K562 (cell line): ENCODE measurements around the gene ATP5F1C. TPM values are rescaled to one million over a fixed set of nuclear protein-coding genes. Genes with fewer than 3 reads are reported as not detected.

Experiments
- ATAC-seq: fragments of 200-7000 bp; cut with Tn5 transposase; 3 replicates; pipeline ENCODE4 v1.9.1; 2020; ENCODE audit warnings: moderate library complexity
- Bru-seq: library from RNA; stranded (reverse); fragments of 400-500 nt; gene quantifications from one replicate; lab custom pipeline; 2021; lab: Mats Ljungman, UMichigan
- BruChase-seq, 2 experiments: library from RNA; stranded (reverse); fragments of 400-500 nt; gene quantifications; one replicate each; lab custom pipeline; 2021; lab: Mats Ljungman, UMichigan
- BruUV-seq: library from RNA; stranded (reverse); fragments of 400-500 nt; replicated peaks from 2 replicates; lab custom pipeline; 2021; lab: Mats Ljungman, UMichigan
- CTCF ChIA-PET: fragments of 300-600 bp; formaldehyde crosslinking; extraction: SDS; loops from one replicate; lab custom pipeline; 2021; ENCODE audit warnings: low intra/inter-chr PET ratio; lab: Yijun Ruan, JAX
- POLR2A ChIA-PET: fragments of 300-600, 350-650 bp; sonication (Branson Sonifier 250); formaldehyde crosslinking; extraction: SDS; loops from one replicate; lab custom pipeline; 2021; ENCODE audit warnings: antibody characterized with exemption, inconsistent platforms; lab: Yijun Ruan, JAX
- DNase-seq, 4 experiments: peaks; one replicate each; pipeline versions ENCODE4 v3.0.0 to v3.0.0-alpha.2; 2011 to 2018; ENCODE audit warnings: low spot score in 3 of 4, mixed read lengths in 3 of 4; ENCODE audit errors: extremely low read depth in 1 of 4
- FAIRE-seq: peaks from 2 replicates; lab custom pipeline; 2011; peaks lifted over from hg19 to GRCh38; lab: Jason Lieb, UNC
- H2AFZ ChIP-seq: 2 replicates; pipeline ENCODE4 v1.6.0; 2011; ENCODE audit warnings: low read depth, low read length, control low read depth, inconsistent platforms
- H3K27ac ChIP-seq: fragments of 200-600 bp; 3 replicates; pipeline ENCODE4 v1.8.0; 2011; ENCODE audit warnings: low read depth, mild to moderate bottlenecking, control low read depth, inconsistent platforms, low read length, moderate library complexity, mixed read lengths; ENCODE audit errors: extremely low read depth
- H3K27me3 ChIP-seq, 2 experiments: fragments of 300-600 bp in 1 of 2; 2 replicates in 1 of 2; 3 replicates in 1 of 2; pipeline versions ENCODE4 v1.6.0 to v1.8.0; 2011; ENCODE audit warnings: inconsistent platforms in 2 of 2, low read length in 2 of 2, mild to moderate bottlenecking in 1 of 2, mixed read lengths in 1 of 2, moderate library complexity in 1 of 2; ENCODE audit not compliant: control insufficient read depth in 2 of 2, insufficient read depth in 2 of 2
- H3K36me3 ChIP-seq: fragments of 300-600 bp; 3 replicates; pipeline ENCODE4 v1.8.0; 2011; ENCODE audit warnings: mild to moderate bottlenecking, low read length, inconsistent platforms; ENCODE audit not compliant: control insufficient read depth, insufficient read depth
- H3K4me1 ChIP-seq, 2 experiments: fragments of 200-600 bp in 1 of 2; replicated peaks in 1 of 2; 2 replicates in 1 of 2; 3 replicates in 1 of 2; pipeline versions ENCODE4 v1.5.1 to v1.8.0; 2011; ENCODE audit warnings: inconsistent platforms in 2 of 2, low read length in 2 of 2, mild to moderate bottlenecking in 1 of 2, mixed read lengths in 1 of 2, moderate library complexity in 1 of 2; ENCODE audit not compliant: control insufficient read depth in 2 of 2, insufficient read depth in 2 of 2
- H3K4me2 ChIP-seq: 2 replicates; pipeline ENCODE4 v1.6.1; 2011; ENCODE audit warnings: low read length, control low read depth, inconsistent platforms, mixed read lengths; ENCODE audit not compliant: insufficient read depth
- H3K4me3 ChIP-seq: fragments of 200-600 bp; sonication (generic), shearing (Covaris generic); 2 replicates; pipeline ENCODE4 v1.5.1; 2016; ENCODE audit warnings: control low read depth, inconsistent platforms
- H3K79me2 ChIP-seq: fragments of 200-600 bp; 3 replicates; pipeline ENCODE4 v1.8.0; 2011; ENCODE audit warnings: low read length, inconsistent platforms; ENCODE audit not compliant: control insufficient read depth, insufficient read depth
- H3K9ac ChIP-seq, 2 experiments: 2 replicates each; pipeline versions ENCODE4 v1.6.0 to v1.6.1; 2011; ENCODE audit warnings: low read depth in 2 of 2, low read length in 2 of 2, control low read depth in 1 of 2, inconsistent platforms in 1 of 2, mild to moderate bottlenecking in 1 of 2, mixed read lengths in 1 of 2; ENCODE audit not compliant: insufficient read depth in 1 of 2
- H3K9me1 ChIP-seq: one replicate; pipeline ENCODE4 v1.6.0; 2011; ENCODE audit warnings: inconsistent platforms, mild to moderate bottlenecking, low read length, moderate library complexity; ENCODE audit not compliant: control insufficient read depth, insufficient read depth
- H3K9me3 ChIP-seq: replicated peaks from 2 replicates; pipeline ENCODE4 v1.5.1; 2011; ENCODE audit warnings: low read depth, low read length, inconsistent platforms; ENCODE audit not compliant: control insufficient read depth, insufficient read depth
- H4K20me1 ChIP-seq: replicated peaks from 2 replicates; pipeline ENCODE4 v1.6.1; 2011; ENCODE audit warnings: low read length, inconsistent platforms, mixed read lengths; ENCODE audit not compliant: control insufficient read depth, insufficient read depth
- CXXC5 ChIP-seq: fragments of 250-450 bp; sonication (Bioruptor Pico); IDR thresholded peaks from 2 replicates; pipeline ENCODE4 v1.8.0; 2022; ENCODE audit warnings: inconsistent platforms, mild to moderate bottlenecking, moderate library complexity
- E2F1 ChIP-seq: sonication (generic); formaldehyde crosslinking; IDR thresholded peaks from 2 replicates; pipeline ENCODE4 v1.8.1; 2023; ENCODE audit warnings: mild to moderate bottlenecking, missing genetic modification reagents, moderate library complexity
- ELF2 ChIP-seq: fragments of 250-450 bp; sonication (Bioruptor Pico); IDR thresholded peaks from 2 replicates; pipeline ENCODE4 v1.5.0; 2021; ENCODE audit warnings: mild to moderate bottlenecking
- LCOR ChIP-seq: sonication (generic); formaldehyde crosslinking; IDR thresholded peaks from 2 replicates; pipeline ENCODE4 v1.8.0; 2022; ENCODE audit warnings: mild to moderate bottlenecking, missing genetic modification reagents
- NFRKB ChIP-seq: fragments of 450-650 bp; IDR thresholded peaks from 2 replicates; pipeline ENCODE4 v1.6.1; 2016; ENCODE audit warnings: low read depth
- RCOR1 ChIP-seq, 2 experiments: IDR thresholded peaks; 2 replicates each; pipeline ENCODE4 v1.6.1; 2012; ENCODE audit warnings: low read depth in 2 of 2, low read length in 2 of 2, borderline replicate concordance in 1 of 2, improper control_type of control experiment in 1 of 2
- ZNF518B ChIP-seq: fragments of 250-450 bp; sonication (Bioruptor Pico); IDR thresholded peaks from 2 replicates; pipeline ENCODE4 v1.5.0; 2021; ENCODE audit warnings: mild to moderate bottlenecking, moderate library complexity
- ZNF75A ChIP-seq: fragments of 450-650 bp; formaldehyde crosslinking; IDR thresholded peaks from 2 replicates; pipeline ENCODE4 v1.4.0; 2020; ENCODE audit warnings: mild to moderate bottlenecking
- WGBS: fragments of 100-300 bp; shearing (Covaris generic); methylation state at CpG from one replicate; pipeline ENCODE4 v1.1.6; 2016; ENCODE audit warnings: low coverage, mixed read lengths; ENCODE audit not compliant: insufficient coverage; ENCODE audit errors: missing lambda C conversion rate; 5-methylcytosine and 5-hydroxymethylcytosine counted together
- in situ Hi-C: fragments of 300-500 bp; cut with MboI; formaldehyde crosslinking; loops from 4 replicates; pipeline ENCODE4 v1.15.0; 2018; ENCODE audit warnings: inconsistent platforms, mixed read lengths
- intact Hi-C: fragments of 100-400 bp; cut with micrococcal nuclease; formaldehyde crosslinking; loops from 2 replicates; pipeline ENCODE4 v1.14.2; 2022
- long read RNA-seq, 3 experiments: library from polyadenylated mRNA in 2 of 3; library from RNA in 1 of 3; unstranded in 2 of 3; stranded (forward) in 1 of 3; transcript quantifications; one replicate each; pipeline ENCODE4 v2.0.0, GENCODE V29; 2019 to 2022
- polyA minus RNA-seq, 3 experiments: library from RNA; depleted of rRNA, polyadenylated mRNA; stranded (reverse); fragments of >200 nt; gene quantifications; 2 replicates each; pipeline ENCODE4 v1.2.3, GENCODE V29; 2011
- polyA plus RNA-seq, 8 experiments: library from polyadenylated mRNA; depleted of rRNA in 4 of 8; stranded (reverse) in 5 of 8; unstranded in 3 of 8; fragments of >200 nt; fragmentation: Nextera tagmentation in 2 of 8; fragmentation: Illumina TruSeq in 1 of 8; extraction: Ambion mirVana in 2 of 8; extraction: Trizol in 1 of 8; gene quantifications; 2 replicates each; pipeline versions ENCODE4 v1.2.1 to v1.2.3, GENCODE V29; 2011 to 2014; ENCODE audit warnings: inconsistent platforms in 1 of 8, missing spikeins in 1 of 8
- total RNA-seq, 7 experiments: library from RNA; depleted of rRNA in 6 of 7; stranded (reverse); fragments of >200 nt in 6 of 7; fragmentation: Illumina TruSeq in 2 of 7; extraction: Trizol in 2 of 7; gene quantifications; 2 replicates each; pipeline versions ENCODE4 v1.2.1 to v1.2.3, GENCODE V29; 2011 to 2021; ENCODE audit warnings: low replicate concordance in 1 of 7

Gene ATP5F1C
- 125 and 199 TPM in 2 replicates for total RNA-seq (2011; cell fraction: chromatin; rRNA removed; ENCODE audit: low replicate concordance)
- 102 and 104 TPM in 2 replicates for total RNA-seq (2011; cell fraction: nucleolus; rRNA removed)
- total RNA-seq (2011; cell fraction: nucleoplasm; rRNA removed), result 144 and 173 TPM in 2 replicates
- total RNA-seq (2014; rRNA removed) (356 and 389 TPM in 2 replicates), total RNA-seq (2014; rRNA removed; fragmentation: Illumina TruSeq; extraction: Trizol) (559 and 608 TPM in 2 replicates), total RNA-seq (2015; rRNA removed; fragmentation: Illumina TruSeq; extraction: Trizol) (452 and 493 TPM in 2 replicates), total RNA-seq (2021) (409 and 465 TPM in 2 replicates), polyA plus RNA-seq (2011; rRNA removed) (766 and 904 TPM in 2 replicates), polyA plus RNA-seq (2014; fragmentation: Illumina TruSeq; extraction: Trizol) (466 and 557 TPM in 2 replicates), polyA plus RNA-seq (2014; fragmentation: Nextera tagmentation; extraction: Ambion mirVana) (1,000 to 10,000 TPM; 1,372 to 1,475 TPM), polyA plus RNA-seq (2014; rRNA removed) (557 and 719 TPM in 2 replicates), polyA minus RNA-seq (2011; rRNA and poly(A)+ RNA removed) (359 and 407 TPM in 2 replicates), Bru-seq, nascent RNA (percentile 94 among the genes with signal in this experiment), BruChase-seq, experiment 1, labeled RNA remaining after a 2-hour chase (percentile 96 among the genes with signal in this experiment), BruChase-seq, experiment 2, labeled RNA remaining after a 6-hour chase (percentile 95 among the genes with signal in this experiment)
- 279 and 353 TPM in 2 replicates for polyA plus RNA-seq (2011; cell fraction: cytosol; rRNA removed)
- 162 and 279 TPM in 2 replicates for polyA plus RNA-seq (2011; cell fraction: nucleus; rRNA removed)
- polyA plus RNA-seq (2012), result 367 and 617 TPM in 2 replicates
- 174 and 190 TPM in 2 replicates for polyA minus RNA-seq (2011; cell fraction: cytosol; rRNA and poly(A)+ RNA removed)
- polyA minus RNA-seq (2011; cell fraction: nucleus; rRNA and poly(A)+ RNA removed), result 66.1 and 141 TPM in 2 replicates
- long read RNA-seq, experiment 1, transcript ATP5F1C-202 (10 exons, 1,163 nt), result major isoform, 595 of 738 reads
- long read RNA-seq, experiment 1, transcript ATP5F1C-209 (4 exons, 460 nt), result minor isoform, 70 of 738 reads
- long read RNA-seq, experiment 1, transcript ATP5F1C-201 (9 exons, 1,078 nt), result minor isoform, 8 of 738 reads
- long read RNA-seq, experiment 1, partial matches to known transcripts, result 29 of 738 reads
- long read RNA-seq, experiment 1, other reads (novel, unspliced or antisense), result 33 of 738 reads
- long read RNA-seq, experiment 2, transcript ATP5F1C-202 (10 exons, 1,163 nt), result major isoform, 299 of 392 reads
- long read RNA-seq, experiment 2, partial matches to known transcripts, result 44 of 392 reads
- long read RNA-seq, experiment 2, other reads (novel, unspliced or antisense), result 39 of 392 reads
- long read RNA-seq, experiment 3, transcript ATP5F1C-210 (9 exons, 1,096 nt), result minor isoform, 6 of 664 reads
- long read RNA-seq, experiment 3, transcript ATP5F1C-202 (10 exons, 1,163 nt), result major isoform, 624 of 664 reads
- long read RNA-seq, experiment 3, transcript ATP5F1C-209 (4 exons, 460 nt), result minor isoform, 5 of 664 reads
- long read RNA-seq, experiment 3, transcript ATP5F1C-201 (9 exons, 1,078 nt), result minor isoform, 6 of 664 reads
- long read RNA-seq, experiment 3, partial matches to known transcripts, result 9 of 664 reads
- long read RNA-seq, experiment 3, other reads (novel, unspliced or antisense), result 13 of 664 reads

- H2AFZ ChIP-seq, result peak within 1 kb of the TSS; percentile 86
- TSS peak; percentile 48 for BruUV-seq
- TF ChIP-seq RCOR1 (IDR thresholded peaks at IDR 0.05; ENCODE audit: borderline replicate concordance in 1 of 2, low read depth in 2 of 2, low read length in 2 of 2) (no peak), E2F1 (CRISPR knock-in tag) (no peak), CXXC5 (CRISPR knock-in tag) (peak; percentile 38), NFRKB (0 out of 2 replicates have a peak, but pooled peaks have one; percentile 63), LCOR (CRISPR knock-in tag) (peak; percentile 80), ZNF518B (CRISPR knock-in tag) (no peak), ELF2 (CRISPR knock-in tag) (no peak), ZNF75A (CRISPR knock-in tag) (no peak)
Measured at GRCh38 chr10:7787857-7788638, at the start of gene ATP5F1C, which contains the start of gene KIN. Gene ATP5F1C, plus strand, starts transcription at chr10:7788177. Its CDS starts 31 bp downstream, at chr10:7788208. Gene KIN, minus strand, starts transcription at chr10:7787993. Its CDS starts 60 bp downstream, at chr10:7787933.

More at GRCh38 chr10:7787857-7788638, at the start of gene ATP5F1C, which contains the start of gene KIN:
- CTCF ChIA-PET, result no interaction called here
- peak within 1 kb of the TSS; percentile 87 for H3K27ac ChIP-seq
- FAIRE-seq (peak; percentile 89), DNase-seq (peak; percentile 98), ATAC-seq (peak; percentile 95)
- WGBS, result under 1% methylated on average over 43 of the region's 59 CpGs
- H3K79me2 ChIP-seq, result peaks cover 97% of the 10 kb centered on the region
- no peaks in the 10 kb centered on the region for H3K9me3 ChIP-seq
- intact Hi-C loops (loop anchor here (2.0 kb wide), 1 partner anchor 31 kb away; the partner anchor contains the start of gene TAF3), in situ Hi-C loops (no loop called here)
- H3K9ac ChIP-seq, result peak within 1 kb of the TSS; percentile 94 to 100
- H3K9me1 ChIP-seq, result no peaks in the 10 kb centered on the region
- H4K20me1 ChIP-seq, result peaks cover 19% of the 10 kb centered on the region; the same call in 1 of the 2 replicates
- peak within 1 kb of the TSS; percentile 94 for H3K4me2 ChIP-seq
- H3K36me3 ChIP-seq, result peaks cover 37% of the 10 kb centered on the region
- H3K4me1 ChIP-seq, result peaks cover 4 to 12% of the 10 kb centered on the region in 2 experiments; a peak in 4 of 5 replicates
- POLR2A ChIA-PET, result interaction anchor here (0.6 to 3.1 kb wide), 7 partner anchors 10 to 653 kb away, joined by 3 to 12 read pairs (median 4); partner anchors contain the start of gene TAF3
- H3K4me3 ChIP-seq, result peak within 1 kb of the TSS; percentile 92
- H3K27me3 ChIP-seq, result no peaks in the 10 kb centered on the region
